Activated CD4-positive, alpha-beta T cell treated with anti-CD3 and anti-CD28 coated beads for 4 hours (primary cell): ENCODE results near the gene FOXD4L1.
"Not testable (repeated sequence)": the region's sequence is repeated elsewhere in the genome, so short reads cannot be mapped to it uniquely, and the experiment has no call there.

Experiments
- DNase-seq, 2 donors: peaks; one replicate each; pipeline ENCODE4 v3.0.0-alpha.2; 2020

The FOXD4L1 gene

GRCh38 chr2:113527350-113528045 is 29.0 kb downstream of the FOXD4L1 start:
- not testable (repeated sequence) for DNase-seq

- not testable (repeated sequence) for DNase-seq
These were observed 29.7 kb downstream of the FOXD4L1 start for GRCh38 chr2:113528126-113528525.

- DNase-seq, result not testable (repeated sequence)
These were observed 30.4 kb downstream of the FOXD4L1 start for GRCh38 chr2:113528904-113529303.

- not testable (repeated sequence) for DNase-seq
These were observed 34.5 kb downstream of the FOXD4L1 start for GRCh38 chr2:113532991-113533390.

- DNase-seq, result not testable (repeated sequence)
These were observed 38.1 kb downstream of the FOXD4L1 start for GRCh38 chr2:113536573-113536972.

- not testable (repeated sequence) for DNase-seq
These were observed 42.4 kb downstream of the FOXD4L1 start for GRCh38 chr2:113540834-113541203.

- peak; percentile 10 to 28 for DNase-seq
These were observed 42.9 kb downstream of the FOXD4L1 start for GRCh38 chr2:113541204-113541975.

- DNase-seq, result not testable (repeated sequence)
These were observed 43.6 kb downstream of the FOXD4L1 start for GRCh38 chr2:113541976-113542485.

GRCh38 chr2:113542529-113542928 is 44.1 kb downstream of the FOXD4L1 start:
- DNase-seq, result not testable (repeated sequence)
